ENCODE measurements around the gene LRRC27. TPM values are rescaled to one million over a fixed set of nuclear protein-coding genes. Genes with fewer than 3 reads are reported as not detected.

LRRC27 gene
- polyA plus RNA-seq, 2 of the 4 experiments (the other 2 are of a cell fraction): 6.5 to 6.9 TPM

DNA sequence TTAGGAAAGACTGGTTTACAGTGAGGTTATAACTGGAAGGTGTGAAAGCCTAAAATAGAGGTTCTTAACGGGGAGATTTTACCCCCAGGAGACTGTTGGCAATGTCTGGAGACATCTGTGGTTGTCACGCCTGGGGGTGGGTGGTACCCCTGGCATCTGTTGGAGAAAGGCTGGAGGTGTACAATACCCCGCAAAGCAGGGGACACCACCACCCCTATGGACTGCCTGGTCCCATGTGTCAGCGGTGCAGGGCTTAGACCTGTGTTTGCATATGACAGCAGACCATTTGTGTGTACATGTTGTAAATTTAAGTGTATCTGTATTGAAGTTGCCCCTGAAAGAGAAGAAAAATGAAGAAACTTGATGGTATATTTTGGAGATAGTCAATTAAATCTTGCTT, 9.8 kb downstream of the LRRC27 start:
- Histone ChIP-seq H3K4me2 (no peak overlapping the region), H3K4me1 (no peaks in the 10 kb centered on the region), H3K4me3 (no peak overlapping the region), H3K9me3 (no peaks in the 10 kb centered on the region), H3K27ac (no peak overlapping the region)
- ATAC-seq (no peak), FAIRE-seq (no peak), DNase-seq (ENCODE audit: low read depth in 1 of 2, low spot score in 1 of 2) (no peak)
- TF ChIP-seq RNF2 (IDR thresholded peaks at IDR 0.05; ENCODE audit: borderline replicate concordance, low read depth): no peak
- no peak for TF ChIP-seq NFE2L2 (conservative IDR thresholded peaks at IDR 0.05; ENCODE audit: low read length)
- no peak for TF ChIP-seq CBX2 (IDR thresholded peaks at IDR 0.05; ENCODE audit: borderline replicate concordance, low read depth)
- TF ChIP-seq CBX8 (IDR thresholded peaks at IDR 0.05): no peak
- no peak for TF ChIP-seq SREBF2 (IDR thresholded peaks at IDR 0.05)
- TF ChIP-seq CHD4 (IDR thresholded peaks at IDR 0.05; ENCODE audit: borderline replicate concordance): no peak
- no peak for TF ChIP-seq JUNB (IDR thresholded peaks at IDR 0.05)
- TF ChIP-seq REST (IDR thresholded peaks at IDR 0.05): no peak
- TF ChIP-seq BCL3 (IDR thresholded peaks at IDR 0.05): no peak
- no peak for TF ChIP-seq ELK1 (IDR thresholded peaks at IDR 0.05; ENCODE audit: low read depth, low read length)
- TF ChIP-seq, protein P1, sequence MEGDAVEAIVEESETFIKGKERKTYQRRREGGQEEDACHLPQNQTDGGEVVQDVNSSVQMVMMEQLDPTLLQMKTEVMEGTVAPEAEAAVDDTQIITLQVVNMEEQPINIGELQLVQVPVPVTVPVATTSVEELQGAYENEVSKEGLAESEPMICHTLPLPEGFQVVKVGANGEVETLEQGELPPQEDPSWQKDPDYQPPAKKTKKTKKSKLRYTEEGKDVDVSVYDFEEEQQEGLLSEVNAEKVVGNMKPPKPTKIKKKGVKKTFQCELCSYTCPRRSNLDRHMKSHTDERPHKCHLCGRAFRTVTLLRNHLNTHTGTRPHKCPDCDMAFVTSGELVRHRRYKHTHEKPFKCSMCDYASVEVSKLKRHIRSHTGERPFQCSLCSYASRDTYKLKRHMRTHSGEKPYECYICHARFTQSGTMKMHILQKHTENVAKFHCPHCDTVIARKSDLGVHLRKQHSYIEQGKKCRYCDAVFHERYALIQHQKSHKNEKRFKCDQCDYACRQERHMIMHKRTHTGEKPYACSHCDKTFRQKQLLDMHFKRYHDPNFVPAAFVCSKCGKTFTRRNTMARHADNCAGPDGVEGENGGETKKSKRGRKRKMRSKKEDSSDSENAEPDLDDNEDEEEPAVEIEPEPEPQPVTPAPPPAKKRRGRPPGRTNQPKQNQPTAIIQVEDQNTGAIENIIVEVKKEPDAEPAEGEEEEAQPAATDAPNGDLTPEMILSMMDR (IDR thresholded peaks at IDR 0.05): no peak
- no peak for TF ChIP-seq HDAC2 (IDR thresholded peaks at IDR 0.05)
- no peak for TF ChIP-seq HOXA7 (CRISPR knock-in tag; IDR thresholded peaks at IDR 0.05)
- TF ChIP-seq, protein P2, sequence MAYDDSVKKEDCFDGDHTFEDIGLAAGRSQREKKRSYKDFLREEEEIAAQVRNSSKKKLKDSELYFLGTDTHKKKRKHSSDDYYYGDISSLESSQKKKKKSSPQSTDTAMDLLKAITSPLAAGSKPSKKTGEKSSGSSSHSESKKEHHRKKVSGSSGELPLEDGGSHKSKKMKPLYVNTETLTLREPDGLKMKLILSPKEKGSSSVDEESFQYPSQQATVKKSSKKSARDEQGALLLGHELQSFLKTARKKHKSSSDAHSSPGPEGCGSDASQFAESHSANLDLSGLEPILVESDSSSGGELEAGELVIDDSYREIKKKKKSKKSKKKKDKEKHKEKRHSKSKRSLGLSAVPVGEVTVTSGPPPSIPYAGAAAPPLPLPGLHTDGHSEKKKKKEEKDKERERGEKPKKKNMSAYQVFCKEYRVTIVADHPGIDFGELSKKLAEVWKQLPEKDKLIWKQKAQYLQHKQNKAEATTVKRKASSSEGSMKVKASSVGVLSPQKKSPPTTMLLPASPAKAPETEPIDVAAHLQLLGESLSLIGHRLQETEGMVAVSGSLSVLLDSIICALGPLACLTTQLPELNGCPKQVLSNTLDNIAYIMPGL (CRISPR knock-in tag; IDR thresholded peaks at IDR 0.05; ENCODE audit: borderline replicate concordance): no peak
- TF ChIP-seq ATOH8 (CRISPR knock-in tag; IDR thresholded peaks at IDR 0.05; ENCODE audit: low read depth): no peak
- TF ChIP-seq FOXS1 (CRISPR knock-in tag; IDR thresholded peaks at IDR 0.05): no peak
- TF ChIP-seq NR3C1 (IDR thresholded peaks at IDR 0.05): no peak
- no peak for TF ChIP-seq CHD2 (IDR thresholded peaks at IDR 0.05; ENCODE audit: low read length, partially characterized antibody)
- ChIA-PET CTCF (interaction anchor here (0.9 to 1.7 kb wide), 3 partner anchors 9 to 20 kb away, joined by 4 to 5 read pairs (median 4); no protein-coding TSS in a partner anchor), POLR2A (no interaction called here)
- WGBS (ENCODE audit: missing lambda C conversion rate): 77% methylated on average over 4 of the region's 4 CpGs
